HepG2 (cell line): Measurements from ENCODE around the gene CCDC74A. TPM values are rescaled to one million over a fixed set of nuclear protein-coding genes. Genes with fewer than 3 reads are reported as not detected.
"Not testable (repeated sequence)": the region's sequence is repeated elsewhere in the genome, so short reads cannot be mapped to it uniquely, and the experiment has no call there.

Experiments used
- ATAC-seq: fragments of 200-7000 bp; cut with Tn5 transposase; 3 replicates; pipeline ENCODE4 v1.9.1; 2020; ENCODE audit warnings: mild to moderate bottlenecking, moderate library complexity
- BruUV-seq: library from RNA; stranded (reverse); fragments of 400-500 nt; replicated peaks from 2 replicates; lab custom pipeline; 2021; lab: Mats Ljungman, UMichigan
- CTCF ChIA-PET: fragments of 300-600 bp; formaldehyde crosslinking; extraction: SDS; loops from one replicate; lab custom pipeline; 2021; ENCODE audit warnings: low total read pairs, inconsistent platforms, low intra/inter-chr PET ratio; lab: Yijun Ruan, JAX
- POLR2A ChIA-PET: fragments of 350-600 bp; sonication (Branson Sonifier 250); formaldehyde crosslinking; loops from one replicate; lab custom pipeline; 2020; ENCODE audit warnings: antibody characterized with exemption, inconsistent platforms; lab: Yijun Ruan, JAX
- DNase-seq: peaks from one replicate; pipeline ENCODE4 v3.0.0-alpha.2; 2015; ENCODE audit warnings: low spot score
- FAIRE-seq: peaks from 3 replicates; lab custom pipeline; 2011; peaks lifted over from hg19 to GRCh38; lab: Jason Lieb, UNC
- H2AFZ ChIP-seq: one replicate; pipeline ENCODE4 v1.6.1; 2011; ENCODE audit warnings: low read length, inconsistent platforms
- H3K27ac ChIP-seq: fragments of 300-600 bp; 3 replicates; pipeline ENCODE4 v1.8.0; 2011; ENCODE audit warnings: mixed run types, mild to moderate bottlenecking, mixed read lengths, low read length, inconsistent platforms; ENCODE audit not compliant: insufficient read depth; ENCODE audit errors: extremely low read length
- H3K27me3 ChIP-seq, 2 experiments: fragments of 200-600 bp in 1 of 2; 2 replicates in 1 of 2; 3 replicates in 1 of 2; pipeline versions ENCODE4 v1.6.0 to v1.8.0; 2011; ENCODE audit warnings: low read length in 2 of 2, mild to moderate bottlenecking in 2 of 2, moderate library complexity in 2 of 2, inconsistent platforms in 1 of 2; ENCODE audit not compliant: insufficient read depth in 2 of 2, control insufficient read depth in 1 of 2
- H3K36me3 ChIP-seq, 2 experiments: fragments of 200-600 bp in 1 of 2; replicated peaks in 1 of 2; 2 replicates in 1 of 2; 3 replicates in 1 of 2; pipeline versions ENCODE4 v1.5.1 to v1.8.0; 2011; ENCODE audit warnings: low read length in 2 of 2, inconsistent platforms in 1 of 2; ENCODE audit not compliant: insufficient read depth in 2 of 2, control insufficient read depth in 1 of 2
- H3K4me1 ChIP-seq: 2 replicates; pipeline ENCODE4 v1.5.1; 2012; ENCODE audit warnings: low read length, inconsistent platforms; ENCODE audit not compliant: insufficient read depth
- H3K4me2 ChIP-seq: 2 replicates; pipeline ENCODE4 v1.6.0; 2011; ENCODE audit warnings: low read depth, low read length, inconsistent platforms
- H3K4me3 ChIP-seq, 3 experiments: fragments of 200-600 bp in 1 of 3; sonication (generic), shearing (Covaris generic) in 1 of 3; replicated peaks in 1 of 3; 2 replicates each; pipeline ENCODE4 v1.5.1; 2011 to 2016; ENCODE audit warnings: low read length in 3 of 3, inconsistent platforms in 2 of 3, low read depth in 2 of 3, mild to moderate bottlenecking in 2 of 3, control low read depth in 1 of 3, mixed read lengths in 1 of 3; ENCODE audit not compliant: insufficient read depth in 1 of 3
- H3K79me2 ChIP-seq: one replicate; pipeline ENCODE4 v1.6.1; 2011; ENCODE audit warnings: low read length, inconsistent platforms; ENCODE audit not compliant: insufficient read depth
- H3K9ac ChIP-seq: 2 replicates; pipeline ENCODE4 v1.6.0; 2011; ENCODE audit warnings: mild to moderate bottlenecking, low read depth, low read length, inconsistent platforms; ENCODE audit not compliant: insufficient read depth
- H3K9me3 ChIP-seq: 2 replicates; pipeline ENCODE4 v1.5.1; 2012; ENCODE audit warnings: mild to moderate bottlenecking, low read length
- H4K20me1 ChIP-seq: 2 replicates; pipeline ENCODE4 v1.6.0; 2011; ENCODE audit warnings: inconsistent platforms, mild to moderate bottlenecking, low read length, moderate library complexity; ENCODE audit not compliant: insufficient read depth
- HNF4A ChIP-seq: sonication (generic); formaldehyde crosslinking; IDR thresholded peaks from 2 replicates; pipeline ENCODE4 v1.4.0; 2020; ENCODE audit warnings: missing genetic modification reagents
- MXD4 ChIP-seq: IDR thresholded peaks from 2 replicates; pipeline ENCODE4 v1.6.1; 2016; ENCODE audit warnings: mild to moderate bottlenecking, missing biosample characterization, missing genetic modification reagents
- WGBS: methylation state at CpG from one replicate; pipeline ENCODE4 v1.1.6; 2017; ENCODE audit warnings: low lambda C conversion rate; 5-methylcytosine and 5-hydroxymethylcytosine counted together
- in situ Hi-C: cut with HindIII; loops from 2 replicates; pipeline ENCODE4 v1.10.0; 2017; ENCODE audit warnings: low pct_unique_long_range_greater_than_20kb; ENCODE audit not compliant: extremely low pct_ligation_motif_present
- intact Hi-C: fragments of 100-400 bp; cut with micrococcal nuclease; formaldehyde crosslinking; loops from one replicate; pipeline ENCODE4 v1.10.0; 2022; ENCODE audit not compliant: unreplicated experiment
- polyA plus RNA-seq, 8 experiments: library from polyadenylated mRNA; depleted of rRNA in 3 of 8; stranded (reverse) in 7 of 8; unstranded in 1 of 8; fragments of >200 nt; fragmentation: Illumina TruSeq in 4 of 8; extraction: Trizol in 4 of 8; gene quantifications; 2 replicates each; pipeline versions ENCODE4 v1.2.1 to v1.2.3, GENCODE V29; 2011 to 2016; ENCODE audit warnings: low read depth in 4 of 8, missing spikeins in 1 of 8, mixed read lengths in 1 of 8; ENCODE audit not compliant: insufficient read depth in 1 of 8
- total RNA-seq, 5 experiments: library from RNA; depleted of rRNA; stranded (reverse); fragments of >200 nt; fragmentation: Illumina TruSeq; extraction: Trizol; gene quantifications; 2 replicates each; pipeline ENCODE4 v1.2.3, GENCODE V29; 2016; ENCODE audit warnings: low read depth in 1 of 5
- TF ChIP-seq, protein P1 (sequence below): sonication (generic); formaldehyde crosslinking; IDR thresholded peaks from 2 replicates; pipeline ENCODE4 v1.5.0; 2020; ENCODE audit warnings: missing genetic modification reagents, mild to moderate bottlenecking, borderline replicate concordance
- TF ChIP-seq, protein P2 (sequence below): sonication (generic); formaldehyde crosslinking; IDR thresholded peaks from 2 replicates; pipeline ENCODE4 v1.4.0; 2020; ENCODE audit warnings: missing genetic modification reagents
- TF ChIP-seq, protein P3 (sequence below): sonication (generic); formaldehyde crosslinking; IDR thresholded peaks from 2 replicates; pipeline ENCODE4 v1.4.0; 2020; ENCODE audit warnings: missing genetic modification reagents, borderline replicate concordance
- TF ChIP-seq, protein P4 (sequence below): sonication (generic); formaldehyde crosslinking; conservative IDR thresholded peaks from 2 replicates; pipeline ENCODE4 v1.4.0; 2020; ENCODE audit warnings: mild to moderate bottlenecking, missing genetic modification reagents, moderate library complexity

The CCDC74A gene
- total and polyA plus RNA-seq, 2 of the 13 experiments (the other 11 are each of a cell fraction or from before 2014, with no cell fraction given) = 0.15 to 0.17 TPM

DNA sequence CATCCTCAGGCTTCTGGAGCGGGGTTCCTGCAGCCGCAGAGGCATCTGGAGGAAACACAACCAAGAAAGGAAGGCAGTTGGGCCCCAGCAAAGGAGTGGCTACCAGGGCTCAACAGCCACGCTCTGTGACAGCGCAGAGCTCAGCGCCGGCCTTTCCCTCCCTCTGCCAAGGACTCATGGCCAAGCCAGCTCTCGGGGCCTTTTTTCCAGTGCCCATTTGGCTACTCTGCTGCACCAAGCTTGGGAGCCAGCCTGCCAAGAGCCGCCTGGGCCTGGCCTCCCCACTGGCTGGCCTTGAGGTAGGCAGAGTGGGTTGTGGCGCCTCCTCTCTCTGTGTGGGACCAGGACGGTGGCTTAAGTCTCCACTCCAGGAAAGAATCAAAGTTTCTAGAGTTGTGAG is 7.2 kb upstream of the CCDC74A start (continued):
- TF ChIP-seq, protein P1, sequence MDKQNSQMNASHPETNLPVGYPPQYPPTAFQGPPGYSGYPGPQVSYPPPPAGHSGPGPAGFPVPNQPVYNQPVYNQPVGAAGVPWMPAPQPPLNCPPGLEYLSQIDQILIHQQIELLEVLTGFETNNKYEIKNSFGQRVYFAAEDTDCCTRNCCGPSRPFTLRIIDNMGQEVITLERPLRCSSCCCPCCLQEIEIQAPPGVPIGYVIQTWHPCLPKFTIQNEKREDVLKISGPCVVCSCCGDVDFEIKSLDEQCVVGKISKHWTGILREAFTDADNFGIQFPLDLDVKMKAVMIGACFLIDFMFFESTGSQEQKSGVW = no peak
- no peak for TF ChIP-seq MXD4

DNA sequence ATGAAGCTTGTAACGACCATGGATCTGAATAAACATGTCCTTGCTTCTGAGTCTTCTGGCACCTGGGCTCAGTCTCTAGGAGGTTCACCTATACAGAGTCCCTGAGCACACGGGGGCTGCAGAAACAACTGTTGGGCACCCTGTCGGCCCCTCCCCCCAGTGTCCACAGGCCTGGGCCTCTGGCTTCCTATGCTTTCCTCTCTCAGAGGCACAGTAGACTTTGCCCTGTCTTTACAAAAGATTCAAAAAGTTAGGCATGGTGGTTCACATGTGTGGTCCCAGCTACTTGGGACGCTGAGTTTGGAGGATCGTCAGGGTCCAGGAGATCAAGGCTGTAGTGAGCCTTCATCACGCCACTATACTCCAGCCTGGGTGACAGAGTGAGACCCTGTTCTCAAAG is 6.2 kb upstream of the CCDC74A start:
- H3K9ac ChIP-seq, H3K27me3 ChIP-seq, H2AFZ ChIP-seq, H3K79me2 ChIP-seq, intact Hi-C loops, H4K20me1 ChIP-seq, CTCF ChIA-PET, in situ Hi-C loops, BruUV-seq, H3K9me3 ChIP-seq, H3K4me3 ChIP-seq, POLR2A ChIA-PET: not testable (repeated sequence)
- peak overlapping the region; percentile 30 for H3K27ac ChIP-seq
- H3K4me1 ChIP-seq = peaks cover 11% of the 10 kb centered on the region
- TF ChIP-seq, protein P2, sequence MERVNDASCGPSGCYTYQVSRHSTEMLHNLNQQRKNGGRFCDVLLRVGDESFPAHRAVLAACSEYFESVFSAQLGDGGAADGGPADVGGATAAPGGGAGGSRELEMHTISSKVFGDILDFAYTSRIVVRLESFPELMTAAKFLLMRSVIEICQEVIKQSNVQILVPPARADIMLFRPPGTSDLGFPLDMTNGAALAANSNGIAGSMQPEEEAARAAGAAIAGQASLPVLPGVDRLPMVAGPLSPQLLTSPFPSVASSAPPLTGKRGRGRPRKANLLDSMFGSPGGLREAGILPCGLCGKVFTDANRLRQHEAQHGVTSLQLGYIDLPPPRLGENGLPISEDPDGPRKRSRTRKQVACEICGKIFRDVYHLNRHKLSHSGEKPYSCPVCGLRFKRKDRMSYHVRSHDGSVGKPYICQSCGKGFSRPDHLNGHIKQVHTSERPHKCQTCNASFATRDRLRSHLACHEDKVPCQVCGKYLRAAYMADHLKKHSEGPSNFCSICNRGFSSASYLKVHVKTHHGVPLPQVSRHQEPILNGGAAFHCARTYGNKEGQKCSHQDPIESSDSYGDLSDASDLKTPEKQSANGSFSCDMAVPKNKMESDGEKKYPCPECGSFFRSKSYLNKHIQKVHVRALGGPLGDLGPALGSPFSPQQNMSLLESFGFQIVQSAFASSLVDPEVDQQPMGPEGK (CRISPR knock-in tag) = 0 out of 2 replicates have a peak, but pooled peaks have one; percentile 23
- TF ChIP-seq, protein P3, sequence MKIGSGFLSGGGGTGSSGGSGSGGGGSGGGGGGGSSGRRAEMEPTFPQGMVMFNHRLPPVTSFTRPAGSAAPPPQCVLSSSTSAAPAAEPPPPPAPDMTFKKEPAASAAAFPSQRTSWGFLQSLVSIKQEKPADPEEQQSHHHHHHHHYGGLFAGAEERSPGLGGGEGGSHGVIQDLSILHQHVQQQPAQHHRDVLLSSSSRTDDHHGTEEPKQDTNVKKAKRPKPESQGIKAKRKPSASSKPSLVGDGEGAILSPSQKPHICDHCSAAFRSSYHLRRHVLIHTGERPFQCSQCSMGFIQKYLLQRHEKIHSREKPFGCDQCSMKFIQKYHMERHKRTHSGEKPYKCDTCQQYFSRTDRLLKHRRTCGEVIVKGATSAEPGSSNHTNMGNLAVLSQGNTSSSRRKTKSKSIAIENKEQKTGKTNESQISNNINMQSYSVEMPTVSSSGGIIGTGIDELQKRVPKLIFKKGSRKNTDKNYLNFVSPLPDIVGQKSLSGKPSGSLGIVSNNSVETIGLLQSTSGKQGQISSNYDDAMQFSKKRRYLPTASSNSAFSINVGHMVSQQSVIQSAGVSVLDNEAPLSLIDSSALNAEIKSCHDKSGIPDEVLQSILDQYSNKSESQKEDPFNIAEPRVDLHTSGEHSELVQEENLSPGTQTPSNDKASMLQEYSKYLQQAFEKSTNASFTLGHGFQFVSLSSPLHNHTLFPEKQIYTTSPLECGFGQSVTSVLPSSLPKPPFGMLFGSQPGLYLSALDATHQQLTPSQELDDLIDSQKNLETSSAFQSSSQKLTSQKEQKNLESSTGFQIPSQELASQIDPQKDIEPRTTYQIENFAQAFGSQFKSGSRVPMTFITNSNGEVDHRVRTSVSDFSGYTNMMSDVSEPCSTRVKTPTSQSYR (CRISPR knock-in tag) = peak; percentile 71; the same call in 1 of the 2 replicates
- TF ChIP-seq, protein P4, sequence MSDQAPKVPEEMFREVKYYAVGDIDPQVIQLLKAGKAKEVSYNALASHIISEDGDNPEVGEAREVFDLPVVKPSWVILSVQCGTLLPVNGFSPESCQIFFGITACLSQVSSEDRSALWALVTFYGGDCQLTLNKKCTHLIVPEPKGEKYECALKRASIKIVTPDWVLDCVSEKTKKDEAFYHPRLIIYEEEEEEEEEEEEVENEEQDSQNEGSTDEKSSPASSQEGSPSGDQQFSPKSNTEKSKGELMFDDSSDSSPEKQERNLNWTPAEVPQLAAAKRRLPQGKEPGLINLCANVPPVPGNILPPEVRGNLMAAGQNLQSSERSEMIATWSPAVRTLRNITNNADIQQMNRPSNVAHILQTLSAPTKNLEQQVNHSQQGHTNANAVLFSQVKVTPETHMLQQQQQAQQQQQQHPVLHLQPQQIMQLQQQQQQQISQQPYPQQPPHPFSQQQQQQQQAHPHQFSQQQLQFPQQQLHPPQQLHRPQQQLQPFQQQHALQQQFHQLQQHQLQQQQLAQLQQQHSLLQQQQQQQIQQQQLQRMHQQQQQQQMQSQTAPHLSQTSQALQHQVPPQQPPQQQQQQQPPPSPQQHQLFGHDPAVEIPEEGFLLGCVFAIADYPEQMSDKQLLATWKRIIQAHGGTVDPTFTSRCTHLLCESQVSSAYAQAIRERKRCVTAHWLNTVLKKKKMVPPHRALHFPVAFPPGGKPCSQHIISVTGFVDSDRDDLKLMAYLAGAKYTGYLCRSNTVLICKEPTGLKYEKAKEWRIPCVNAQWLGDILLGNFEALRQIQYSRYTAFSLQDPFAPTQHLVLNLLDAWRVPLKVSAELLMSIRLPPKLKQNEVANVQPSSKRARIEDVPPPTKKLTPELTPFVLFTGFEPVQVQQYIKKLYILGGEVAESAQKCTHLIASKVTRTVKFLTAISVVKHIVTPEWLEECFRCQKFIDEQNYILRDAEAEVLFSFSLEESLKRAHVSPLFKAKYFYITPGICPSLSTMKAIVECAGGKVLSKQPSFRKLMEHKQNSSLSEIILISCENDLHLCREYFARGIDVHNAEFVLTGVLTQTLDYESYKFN (CRISPR knock-in tag) = peak; percentile 37; the same call in 1 of the 2 replicates
- peak; percentile 65 for TF ChIP-seq HNF4A
- peak; percentile 28 for ATAC-seq
- H3K36me3 ChIP-seq = peaks cover 19% of the 10 kb centered on the region in 2 experiments; a peak in 4 of 5 replicates
- H3K4me2 ChIP-seq = 0 out of 2 replicates have a peak overlapping the region, but pooled peaks have one; percentile 5
- peak; percentile 40 for DNase-seq
- FAIRE-seq = peak; percentile 74
- WGBS = 69% methylated on average over 5 of the region's 6 CpGs
